HEK293T (cell line): ENCODE results near the gene TTC6.
"Not testable (repeated sequence)": the region's sequence is repeated elsewhere in the genome, so short reads cannot be mapped to it uniquely, and the experiment has no call there.

ENCODE experiments used
- CTCF ChIA-PET: fragments of 350-600 bp; formaldehyde crosslinking; extraction: SDS; loops from one replicate; lab custom pipeline; 2021; ENCODE audit warnings: antibody characterized with exemption, inconsistent platforms; lab: Yijun Ruan, JAX
- POLR2A ChIA-PET: fragments of 350-600 bp; formaldehyde crosslinking; extraction: SDS; loops from one replicate; lab custom pipeline; 2020; ENCODE audit warnings: antibody characterized with exemption, inconsistent platforms; lab: Yijun Ruan, JAX
- DNase-seq: peaks from one replicate; pipeline ENCODE4 v3.0.0; 2012; ENCODE audit warnings: mixed read lengths; ENCODE audit errors: extremely low spot score
- ARNT ChIP-seq: fragments of 450-650 bp; IDR thresholded peaks from 2 replicates; pipeline ENCODE4 v1.6.1; 2017; ENCODE audit warnings: mild to moderate bottlenecking
- BHLHE40 ChIP-seq: fragments of 450-650 bp; IDR thresholded peaks from 2 replicates; pipeline ENCODE4 v1.6.1; 2016; ENCODE audit warnings: mild to moderate bottlenecking, moderate library complexity, borderline replicate concordance
- CTBP1 ChIP-seq: fragments of 450-650 bp; IDR thresholded peaks from 2 replicates; pipeline ENCODE4 v1.6.1; 2016; ENCODE audit warnings: borderline replicate concordance
- ELF4 ChIP-seq: fragments of 450-650 bp; IDR thresholded peaks from 2 replicates; pipeline ENCODE4 v1.6.1; 2017; ENCODE audit warnings: antibody characterized with exemption
- FOXA1 ChIP-seq: fragments of 450-650 bp; IDR thresholded peaks from 2 replicates; pipeline ENCODE4 v1.6.1; 2016; ENCODE audit warnings: mild to moderate bottlenecking
- FOXK2 ChIP-seq: fragments of 450-650 bp; IDR thresholded peaks from 2 replicates; pipeline ENCODE4 v1.6.1; 2016; ENCODE audit warnings: mild to moderate bottlenecking
- FOXM1 ChIP-seq: fragments of 450-650 bp; IDR thresholded peaks from 2 replicates; pipeline ENCODE4 v1.6.1; 2017; ENCODE audit warnings: mild to moderate bottlenecking, borderline replicate concordance
- HDGF ChIP-seq: fragments of 450-650 bp; IDR thresholded peaks from 2 replicates; pipeline ENCODE4 v1.6.1; 2017; ENCODE audit warnings: antibody characterized with exemption, borderline replicate concordance
- L3MBTL2 ChIP-seq: fragments of 450-650 bp; conservative IDR thresholded peaks from 2 replicates; pipeline ENCODE4 v1.6.1; 2016; ENCODE audit warnings: mild to moderate bottlenecking
- LEF1 ChIP-seq: fragments of 450-650 bp; IDR thresholded peaks from 2 replicates; pipeline ENCODE4 v1.6.1; 2017; ENCODE audit warnings: mild to moderate bottlenecking, borderline replicate concordance
- NFRKB ChIP-seq: fragments of 450-650 bp; IDR thresholded peaks from 2 replicates; pipeline ENCODE4 v1.6.1; 2016; ENCODE audit warnings: mild to moderate bottlenecking, moderate library complexity
- SP1 ChIP-seq: fragments of 450-650 bp; IDR thresholded peaks from 2 replicates; pipeline ENCODE4 v1.6.1; 2017
- SUZ12 ChIP-seq: fragments of 450-650 bp; IDR thresholded peaks from 2 replicates; pipeline ENCODE4 v1.6.1; 2016; ENCODE audit warnings: mild to moderate bottlenecking
- TARDBP ChIP-seq: fragments of 450-650 bp; IDR thresholded peaks from 2 replicates; pipeline ENCODE4 v1.6.1; 2016
- ZNF384 ChIP-seq: fragments of 450-650 bp; IDR thresholded peaks from 2 replicates; pipeline ENCODE4 v1.6.1; 2016
- TF ChIP-seq, protein P1 (sequence below): fragments of 450-650 bp; IDR thresholded peaks from 2 replicates; pipeline ENCODE4 v1.6.1; 2016

TTC6 gene, protein sequence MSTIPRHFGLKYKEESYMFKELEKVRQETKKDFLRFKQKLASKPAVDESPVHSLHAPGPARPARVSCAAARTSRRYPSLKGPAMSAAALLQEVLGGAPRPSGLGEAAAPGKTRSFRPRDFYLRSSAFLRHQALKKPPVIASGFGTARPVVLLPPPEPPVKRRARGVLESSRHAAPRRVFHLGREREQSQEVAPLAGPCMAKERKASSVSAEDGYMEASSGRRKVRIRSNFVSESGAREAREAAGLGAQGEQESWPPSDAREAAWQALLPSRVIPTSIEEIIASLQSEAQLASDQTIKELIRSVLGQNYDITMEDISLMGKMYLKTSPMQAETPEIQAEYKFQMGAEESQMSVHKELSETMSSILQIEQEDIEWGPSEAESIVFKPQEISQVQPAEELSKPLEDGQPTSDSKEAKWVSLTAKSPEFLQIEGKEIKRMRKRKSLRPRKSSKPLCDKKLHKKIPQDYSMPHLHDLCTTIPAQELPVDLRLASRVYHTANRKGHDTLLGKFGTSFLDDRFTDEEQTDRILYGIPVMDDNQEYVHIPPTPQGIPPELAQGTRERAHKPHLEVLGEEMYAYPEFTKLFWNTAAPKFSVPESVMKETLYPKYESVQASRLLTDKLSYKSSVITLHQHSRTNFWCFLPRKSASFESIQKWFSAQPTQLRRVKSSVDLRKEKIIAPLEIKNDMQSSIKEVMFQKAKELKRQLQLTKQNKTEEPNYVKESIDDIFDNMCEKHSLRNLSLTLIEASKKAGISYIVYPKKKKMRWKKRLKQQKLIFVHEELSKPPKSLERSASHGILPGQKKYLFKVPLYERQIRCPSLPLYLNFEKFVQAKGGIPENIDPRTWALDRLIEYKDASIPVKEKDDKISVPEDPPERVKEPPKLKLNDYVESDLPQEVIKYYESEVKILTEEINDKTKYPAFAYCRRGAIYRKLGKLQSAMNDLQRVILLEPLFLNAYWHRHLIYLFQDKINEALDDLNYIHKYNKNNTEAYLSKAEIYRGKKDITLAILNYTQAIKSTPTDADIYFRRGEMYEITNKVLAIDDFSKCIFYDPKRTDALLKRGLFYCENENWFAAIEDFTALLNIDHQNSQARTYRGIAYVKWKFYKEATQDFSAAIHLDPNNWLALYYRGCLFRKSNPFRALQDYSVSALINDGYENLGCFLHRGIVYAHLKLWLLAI (N-terminal part only)

GRCh38 chr14:37594971-37595808, at the start of gene TTC6, which contains the start of gene FOXA1:
TTC6 (plus strand) TSS chr14:37595629; CDS start chr14:37622065, 26,436 bp downstream.
FOXA1 (minus strand) TSS chr14:37595249; CDS start chr14:37594972, 277 bp downstream.
- TF ChIP-seq SP1 (no peak), HDGF (no peak)
- CTCF ChIA-PET: interaction anchor here (0.5 to 0.6 kb wide), 2 partner anchors 57 to 1221 kb away, joined by 3 to 4 read pairs; no protein-coding TSS in a partner anchor
- DNase-seq: peak; percentile 45
- POLR2A ChIA-PET: interaction anchor here (0.9 to 1.8 kb wide), 2 partner anchors 10 to 19 kb away, joined by 4 to 12 read pairs; no protein-coding TSS in a partner anchor

- TF ChIP-seq BHLHE40: no peak
- no peak for TF ChIP-seq CTBP1
- peak; percentile 53; the same call in 1 of the 2 replicates for TF ChIP-seq FOXA1
- no peak for TF ChIP-seq TARDBP
- no peak for TF ChIP-seq NFRKB
- TF ChIP-seq ELF4: no peak
- ChIA-PET CTCF (no interaction called here), POLR2A (no interaction called here)
- no peak for DNase-seq
These were observed 48.6 kb upstream of the TTC6 start for GRCh38 chr14:37546621-37547447.

- ChIA-PET CTCF (no interaction called here), POLR2A (no interaction called here)
- DNase-seq: no peak
- TF ChIP-seq L3MBTL2 (no peak), SUZ12 (no peak), ARNT (no peak), ZNF384 (no peak), SP1 (no peak)
These were observed 44.9 kb upstream of the TTC6 start for GRCh38 chr14:37550511-37550910.

DNA sequence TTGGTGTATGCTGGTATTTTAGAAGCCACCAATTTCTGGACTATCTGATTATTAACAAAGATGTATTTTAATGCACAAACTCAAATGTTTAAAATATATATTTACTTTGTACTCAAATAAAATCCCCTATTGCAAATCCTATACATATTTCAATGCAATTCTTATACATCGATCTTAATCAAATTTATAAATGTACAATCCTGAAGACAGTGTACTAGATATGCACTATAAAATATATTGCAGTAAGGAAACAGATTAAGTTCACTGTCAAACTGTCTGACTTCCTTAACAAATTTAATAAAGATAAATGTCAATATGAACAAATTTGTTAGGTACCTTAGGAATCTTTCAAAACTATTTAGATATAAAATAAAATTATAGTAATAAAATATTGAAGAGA, 44.3 kb upstream of the TTC6 start:
- no peak for DNase-seq
- CTCF ChIA-PET: no interaction called here
- TF ChIP-seq BHLHE40 (no peak), SP1 (no peak), ZNF384 (no peak), CTBP1 (no peak), LEF1 (no peak), L3MBTL2 (no peak), HDGF (no peak), FOXK2 (no peak), FOXA1 (no peak), ELF4 (no peak), TARDBP (no peak)
- TF ChIP-seq, protein P1, sequence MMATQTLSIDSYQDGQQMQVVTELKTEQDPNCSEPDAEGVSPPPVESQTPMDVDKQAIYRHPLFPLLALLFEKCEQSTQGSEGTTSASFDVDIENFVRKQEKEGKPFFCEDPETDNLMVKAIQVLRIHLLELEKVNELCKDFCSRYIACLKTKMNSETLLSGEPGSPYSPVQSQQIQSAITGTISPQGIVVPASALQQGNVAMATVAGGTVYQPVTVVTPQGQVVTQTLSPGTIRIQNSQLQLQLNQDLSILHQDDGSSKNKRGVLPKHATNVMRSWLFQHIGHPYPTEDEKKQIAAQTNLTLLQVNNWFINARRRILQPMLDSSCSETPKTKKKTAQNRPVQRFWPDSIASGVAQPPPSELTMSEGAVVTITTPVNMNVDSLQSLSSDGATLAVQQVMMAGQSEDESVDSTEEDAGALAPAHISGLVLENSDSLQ: no peak
- POLR2A ChIA-PET: no interaction called here

DNA sequence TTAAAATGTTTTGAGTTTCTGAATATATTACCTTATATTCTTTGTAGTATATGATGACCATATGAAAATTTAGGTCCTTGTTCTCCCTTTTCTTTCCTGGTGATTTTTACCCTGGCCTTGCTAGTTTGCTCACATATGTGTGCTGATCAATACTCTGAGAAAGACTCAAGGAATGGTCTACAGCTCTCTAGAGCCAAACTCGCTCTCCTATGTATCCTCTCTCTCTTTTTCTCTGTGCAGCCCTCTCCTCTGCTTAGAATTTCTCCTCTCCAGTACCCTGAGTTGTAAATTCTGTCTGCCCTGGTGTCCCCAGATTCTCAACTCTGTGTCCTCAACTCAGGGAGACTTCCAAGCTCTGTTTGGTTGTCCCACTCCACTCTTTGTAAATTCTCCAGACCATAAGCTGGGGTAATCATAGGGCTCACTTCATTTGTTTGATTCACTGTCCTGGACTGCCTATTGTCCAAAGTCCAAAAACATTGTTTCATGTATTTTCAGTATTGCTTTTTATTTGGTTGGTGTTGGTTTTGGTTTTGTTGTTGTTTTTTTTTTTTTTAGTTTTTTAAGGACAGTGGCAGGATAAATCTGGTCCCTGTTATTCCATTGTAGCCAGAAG, 41.4 kb upstream of the TTC6 start:
- ChIA-PET CTCF (no interaction called here), POLR2A (no interaction called here)
- DNase-seq: no peak
- TF ChIP-seq LEF1 (no peak), FOXM1 (no peak), ELF4 (no peak)

GRCh38 chr14:37555596-37555995, 39.8 kb upstream of the TTC6 start:
- POLR2A ChIA-PET, DNase-seq, CTCF ChIA-PET: not testable (repeated sequence)
